Fibroblast of the aortic adventitia (primary cell): ENCODE results near the gene CACNA2D3. TPM values are rescaled to one million over a fixed set of nuclear protein-coding genes. Genes with fewer than 3 reads are reported as not detected.

Source experiments
- DNase-seq: peaks from one replicate; pipeline ENCODE4 v3.0.0-alpha.2; 2010; ENCODE audit warnings: low read depth
- H3K4me3 ChIP-seq: 2 replicates; pipeline ENCODE4 v1.5.1; 2011; ENCODE audit warnings: low read depth, mild to moderate bottlenecking, control low read depth, low read length, moderate library complexity
- CTCF ChIP-seq: IDR thresholded peaks from 2 replicates; pipeline ENCODE4 v1.5.1; 2011; ENCODE audit warnings: mild to moderate bottlenecking, low read length, control low read depth, inconsistent platforms; ENCODE audit not compliant: insufficient read depth
- total RNA-seq: library from RNA; depleted of rRNA; stranded (reverse); fragments of >200 nt; gene quantifications from 2 replicates; pipeline ENCODE4 v1.2.3, GENCODE V29; 2012; ENCODE audit warnings: low replicate concordance

Gene CACNA2D3
- total RNA-seq, 1 donor, result 0.45 TPM

GRCh38 chr3:54661151-54661550, 538.8 kb downstream of the CACNA2D3 start:
- TF ChIP-seq CTCF, result no peak
- no peak for DNase-seq
- no peak overlapping the region for H3K4me3 ChIP-seq

DNA sequence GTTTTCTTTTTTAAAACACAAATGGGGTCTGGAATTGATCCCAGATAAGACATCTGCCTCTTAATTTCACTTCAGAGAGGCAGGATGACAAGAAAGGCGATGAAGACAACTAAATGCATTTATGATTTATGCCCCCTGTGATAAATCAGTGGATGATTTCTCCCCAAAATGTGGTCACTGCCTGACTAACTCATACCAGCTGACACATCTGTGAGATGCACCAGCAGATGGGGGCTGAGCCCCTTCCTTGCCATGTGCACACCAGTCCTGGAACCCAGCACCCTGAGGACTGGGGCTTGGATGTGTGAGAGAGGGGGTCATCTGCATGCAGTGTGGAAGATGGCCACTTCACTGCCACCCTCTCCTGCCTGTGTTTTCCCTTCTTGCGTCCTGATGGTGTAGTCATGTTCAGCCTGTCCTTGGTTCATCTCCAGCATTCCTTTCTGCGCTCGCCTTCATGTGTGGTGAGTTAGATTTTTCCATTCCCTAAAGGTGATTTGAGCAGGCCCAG, 541.2 kb downstream of the CACNA2D3 start:
- no peak for DNase-seq
- no peak for TF ChIP-seq CTCF
- no peak overlapping the region for H3K4me3 ChIP-seq

DNA sequence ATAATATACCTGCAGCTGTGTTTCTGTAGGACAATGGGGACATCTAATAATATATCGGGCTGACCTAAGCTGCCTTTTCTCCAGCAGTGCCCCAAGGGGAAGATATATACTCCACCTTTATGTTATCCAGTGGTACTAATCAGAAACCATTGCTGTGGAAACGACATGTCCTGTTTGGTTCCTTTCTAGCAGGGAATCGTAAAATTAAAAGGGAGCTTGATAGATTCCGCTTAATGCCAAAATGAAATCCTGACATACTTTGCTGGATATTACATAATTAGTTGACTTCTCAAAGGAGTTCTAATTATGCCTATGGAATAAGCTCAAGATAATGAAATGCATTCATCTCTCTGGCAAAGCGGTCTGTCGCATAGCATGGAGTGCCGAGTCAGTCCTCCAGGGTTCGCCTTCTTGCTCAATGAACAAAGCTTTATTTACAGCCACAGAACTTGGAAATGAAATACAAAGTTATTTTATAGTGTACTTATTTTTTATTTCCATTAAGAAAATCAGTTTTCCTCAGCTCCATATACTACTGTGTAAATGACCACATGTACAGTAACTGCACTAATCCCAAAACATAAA, 542.8 kb downstream of the CACNA2D3 start:
- no peak overlapping the region for H3K4me3 ChIP-seq
- DNase-seq, result no peak
- no peak for TF ChIP-seq CTCF

- no peak overlapping the region for H3K4me3 ChIP-seq
- TF ChIP-seq CTCF, result no peak
- no peak for DNase-seq
These were observed 545.9 kb downstream of the CACNA2D3 start for GRCh38 chr3:54668236-54668635.

DNA sequence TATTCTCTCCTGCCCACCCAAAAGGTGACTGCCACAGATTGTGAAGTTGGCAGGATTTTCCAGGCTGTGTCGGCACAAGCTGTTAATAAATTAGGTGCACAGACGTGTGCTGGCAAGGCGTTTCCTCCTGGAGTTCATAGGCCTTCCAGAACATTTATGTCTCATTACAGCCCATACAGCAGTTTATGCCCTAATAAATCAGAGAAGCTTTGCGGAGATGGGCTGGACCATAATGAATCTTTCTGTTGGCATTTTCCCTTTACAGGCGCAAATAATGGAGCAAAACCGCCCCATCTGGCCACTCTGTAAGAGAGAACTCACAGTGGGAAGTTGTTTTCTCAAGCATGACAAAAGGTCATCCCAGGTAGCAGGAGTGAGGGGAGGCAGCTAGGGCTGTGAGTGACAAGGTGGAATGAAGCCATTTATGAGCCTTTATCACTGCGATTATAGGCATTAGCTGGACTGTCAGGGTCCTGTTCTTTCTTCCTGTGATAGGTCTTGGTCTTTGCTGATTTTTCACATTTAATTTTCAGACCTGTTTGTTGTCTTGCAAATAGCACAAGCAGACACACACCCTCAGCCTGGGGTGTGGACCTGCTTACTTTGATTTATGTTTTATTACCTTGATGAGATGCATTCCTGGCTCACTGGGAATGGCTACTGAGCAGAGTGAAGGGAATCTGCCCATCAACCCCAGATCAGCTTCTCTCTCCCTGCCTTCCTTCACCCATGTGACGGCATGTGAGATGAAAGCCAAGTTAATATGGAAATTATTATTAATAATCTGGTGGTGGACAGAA, 548.0 kb downstream of the CACNA2D3 start:
- no peak for TF ChIP-seq CTCF
- no peak for DNase-seq
- no peak overlapping the region for H3K4me3 ChIP-seq

DNA sequence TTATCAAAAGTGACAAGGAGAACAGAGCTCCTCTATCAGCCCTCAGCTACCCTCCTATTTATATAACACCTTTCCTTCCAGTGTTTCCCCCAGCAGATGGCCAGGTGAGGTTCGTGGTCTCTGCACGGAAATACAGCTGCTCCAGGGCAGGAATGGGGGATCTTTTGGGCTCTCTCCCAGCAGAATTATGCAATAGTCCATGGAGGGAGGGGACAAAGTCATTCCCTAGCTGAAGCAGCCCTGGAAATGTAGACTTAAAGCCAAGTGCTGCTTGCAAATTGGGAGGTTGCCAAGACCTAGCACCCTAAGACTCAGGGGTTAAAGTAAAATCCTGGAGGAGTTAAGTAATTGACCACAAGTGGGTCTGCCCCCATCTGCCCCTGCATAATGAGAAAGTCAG, 549.2 kb downstream of the CACNA2D3 start:
- H3K4me3 ChIP-seq, result no peak overlapping the region
- no peak for DNase-seq
- TF ChIP-seq CTCF, result no peak

GRCh38 chr3:54676087-54676486, 553.7 kb downstream of the CACNA2D3 start:
- no peak for TF ChIP-seq CTCF
- no peak for DNase-seq
- no peak overlapping the region for H3K4me3 ChIP-seq
